Esophagus squamous epithelium (tissue), 4 donors: ENCODE results near the gene TSKU.

Source experiments
- POLR2A ChIP-seq, 4 donors: fragments of 450-650 bp; IDR thresholded peaks; one replicate each; pipeline ENCODE4 v1.6.1; 2017; ENCODE audit warnings: antibody characterized with exemption in 4 of 4, mild to moderate bottlenecking in 4 of 4, moderate library complexity in 3 of 4
- TF ChIP-seq, protein P1 (sequence below), 6 experiments: fragments of 450-650 bp in 4 of 6; fragments of 200-600 bp in 2 of 6; sonication (generic) in 2 of 6; IDR thresholded peaks; one replicate each; pipeline ENCODE4 v1.5.1; 2016 to 2019; ENCODE audit warnings: antibody characterized with exemption in 6 of 6, mild to moderate bottlenecking in 4 of 6, moderate library complexity in 4 of 6

DNA sequence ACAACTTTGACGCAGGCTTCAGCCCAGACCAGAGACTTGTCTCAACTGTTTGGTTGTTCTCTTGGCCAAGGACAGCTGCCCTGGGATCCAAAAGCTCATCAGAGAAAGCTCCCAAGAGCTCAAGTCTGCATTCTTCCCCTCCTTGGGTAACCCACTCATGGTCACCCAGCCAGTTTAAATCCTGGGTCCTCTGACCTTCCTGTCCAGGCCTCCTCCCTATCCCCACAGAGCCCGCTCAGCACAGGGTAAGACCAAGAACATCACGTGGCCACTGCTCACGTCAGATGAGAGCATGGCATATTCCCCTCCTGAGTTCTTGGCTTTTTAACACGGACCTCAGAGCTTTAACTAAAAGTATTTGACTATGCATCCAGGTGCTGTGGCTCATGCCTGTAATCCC, 25.8 kb downstream of the TSKU start:
- TF ChIP-seq, protein P1, sequence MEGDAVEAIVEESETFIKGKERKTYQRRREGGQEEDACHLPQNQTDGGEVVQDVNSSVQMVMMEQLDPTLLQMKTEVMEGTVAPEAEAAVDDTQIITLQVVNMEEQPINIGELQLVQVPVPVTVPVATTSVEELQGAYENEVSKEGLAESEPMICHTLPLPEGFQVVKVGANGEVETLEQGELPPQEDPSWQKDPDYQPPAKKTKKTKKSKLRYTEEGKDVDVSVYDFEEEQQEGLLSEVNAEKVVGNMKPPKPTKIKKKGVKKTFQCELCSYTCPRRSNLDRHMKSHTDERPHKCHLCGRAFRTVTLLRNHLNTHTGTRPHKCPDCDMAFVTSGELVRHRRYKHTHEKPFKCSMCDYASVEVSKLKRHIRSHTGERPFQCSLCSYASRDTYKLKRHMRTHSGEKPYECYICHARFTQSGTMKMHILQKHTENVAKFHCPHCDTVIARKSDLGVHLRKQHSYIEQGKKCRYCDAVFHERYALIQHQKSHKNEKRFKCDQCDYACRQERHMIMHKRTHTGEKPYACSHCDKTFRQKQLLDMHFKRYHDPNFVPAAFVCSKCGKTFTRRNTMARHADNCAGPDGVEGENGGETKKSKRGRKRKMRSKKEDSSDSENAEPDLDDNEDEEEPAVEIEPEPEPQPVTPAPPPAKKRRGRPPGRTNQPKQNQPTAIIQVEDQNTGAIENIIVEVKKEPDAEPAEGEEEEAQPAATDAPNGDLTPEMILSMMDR (IDR thresholded peaks at IDR 0.05) = no peak
- TF ChIP-seq POLR2A (IDR thresholded peaks at IDR 0.05) = no peak
